ENCODE data around the gene NPHP1. TPM values are rescaled to one million over a fixed set of nuclear protein-coding genes. Genes with fewer than 3 reads are reported as not detected.
"Not testable (repeated sequence)": the region's sequence is repeated elsewhere in the genome, so short reads cannot be mapped to it uniquely, and the experiment has no call there.

The NPHP1 gene
- total RNA-seq, 1 experiment from 2014 or later: 3.1 TPM

DNA sequence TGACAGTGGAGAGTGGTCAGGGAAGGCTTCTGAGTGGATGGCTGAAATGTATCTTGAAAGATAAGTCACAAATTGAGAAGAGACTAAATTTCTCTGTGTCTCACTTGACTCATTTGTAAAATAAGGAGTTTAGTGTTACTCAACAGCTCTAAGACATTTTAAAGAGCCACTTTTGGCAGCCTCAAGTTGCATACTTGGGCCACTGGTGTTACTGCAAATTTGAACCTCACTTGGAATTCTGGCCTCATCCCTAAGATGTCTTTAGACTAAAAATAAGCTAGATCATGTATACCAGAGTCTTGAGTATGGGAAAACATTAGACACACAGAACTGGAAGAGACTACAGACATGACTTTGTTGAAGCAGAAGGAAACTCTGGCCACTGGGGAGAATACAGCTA, 12.0 kb upstream of the NPHP1 start:
- ChIA-PET CTCF (no interaction called here), POLR2A (no interaction called here)
- Mint-ChIP-seq H3K4me1 (ENCODE audit: insufficient read depth, unreplicated experiment) (no peaks in the 10 kb centered on the region), H3K9me3 (ENCODE audit: unreplicated experiment) (no peaks in the 10 kb centered on the region), H3K36me3 (ENCODE audit: insufficient read depth, unreplicated experiment) (peaks cover 7% of the 10 kb centered on the region), H3K4me3 (ENCODE audit: unreplicated experiment) (no peak overlapping the region), H3K27me3 (ENCODE audit: insufficient read depth, unreplicated experiment) (peaks cover 56% of the 10 kb centered on the region), H3K27ac (ENCODE audit: low read depth, unreplicated experiment) (no peak overlapping the region)
- intact Hi-C loops (cut with micrococcal nuclease): no loop called here
- BruUV-seq (replicated peaks): no TSS peak
- TF ChIP-seq, protein P1, sequence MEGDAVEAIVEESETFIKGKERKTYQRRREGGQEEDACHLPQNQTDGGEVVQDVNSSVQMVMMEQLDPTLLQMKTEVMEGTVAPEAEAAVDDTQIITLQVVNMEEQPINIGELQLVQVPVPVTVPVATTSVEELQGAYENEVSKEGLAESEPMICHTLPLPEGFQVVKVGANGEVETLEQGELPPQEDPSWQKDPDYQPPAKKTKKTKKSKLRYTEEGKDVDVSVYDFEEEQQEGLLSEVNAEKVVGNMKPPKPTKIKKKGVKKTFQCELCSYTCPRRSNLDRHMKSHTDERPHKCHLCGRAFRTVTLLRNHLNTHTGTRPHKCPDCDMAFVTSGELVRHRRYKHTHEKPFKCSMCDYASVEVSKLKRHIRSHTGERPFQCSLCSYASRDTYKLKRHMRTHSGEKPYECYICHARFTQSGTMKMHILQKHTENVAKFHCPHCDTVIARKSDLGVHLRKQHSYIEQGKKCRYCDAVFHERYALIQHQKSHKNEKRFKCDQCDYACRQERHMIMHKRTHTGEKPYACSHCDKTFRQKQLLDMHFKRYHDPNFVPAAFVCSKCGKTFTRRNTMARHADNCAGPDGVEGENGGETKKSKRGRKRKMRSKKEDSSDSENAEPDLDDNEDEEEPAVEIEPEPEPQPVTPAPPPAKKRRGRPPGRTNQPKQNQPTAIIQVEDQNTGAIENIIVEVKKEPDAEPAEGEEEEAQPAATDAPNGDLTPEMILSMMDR (IDR thresholded peaks at IDR 0.05; ENCODE audit: unreplicated experiment): no peak
- DNase-seq (ENCODE audit: unreplicated experiment): no peak

DNA sequence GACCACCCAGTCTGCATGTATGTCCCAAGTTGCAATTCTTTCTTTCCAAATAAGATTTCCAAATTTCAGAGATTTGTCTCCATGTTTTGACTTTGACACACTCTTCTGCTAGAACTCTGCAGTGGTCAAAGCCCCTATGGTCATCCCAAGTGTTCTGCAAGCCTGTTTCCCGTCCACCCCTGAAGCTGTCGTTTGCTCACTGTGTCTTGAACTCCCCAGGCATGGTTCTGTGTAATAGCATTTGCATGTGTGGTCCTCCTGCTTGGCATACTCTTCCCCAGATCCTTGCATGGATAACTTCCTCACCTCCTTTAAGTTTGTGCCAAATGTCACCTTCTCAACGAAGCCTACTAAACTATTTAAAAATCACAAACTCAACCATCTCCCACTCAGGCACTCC, 11.4 kb upstream of the NPHP1 start:
- no TSS peak for BruUV-seq (replicated peaks)
- TF ChIP-seq, protein P1 (IDR thresholded peaks at IDR 0.05; ENCODE audit: unreplicated experiment): no peak
- H3K27me3 Mint-ChIP-seq (ENCODE audit: insufficient read depth, unreplicated experiment): peaks cover 50% of the 10 kb centered on the region
- DNase-seq (ENCODE audit: unreplicated experiment): no peak
- H3K4me3 Mint-ChIP-seq (ENCODE audit: unreplicated experiment): no peak overlapping the region
- ChIA-PET CTCF (no interaction called here), POLR2A (no interaction called here)
- no peaks in the 10 kb centered on the region for H3K4me1 Mint-ChIP-seq (ENCODE audit: insufficient read depth, unreplicated experiment)
- peaks cover 7% of the 10 kb centered on the region for H3K36me3 Mint-ChIP-seq (ENCODE audit: insufficient read depth, unreplicated experiment)
- no peaks in the 10 kb centered on the region for H3K9me3 Mint-ChIP-seq (ENCODE audit: unreplicated experiment)
- intact Hi-C loops (cut with micrococcal nuclease): no loop called here
- H3K27ac Mint-ChIP-seq (ENCODE audit: low read depth, unreplicated experiment): no peak overlapping the region

DNA sequence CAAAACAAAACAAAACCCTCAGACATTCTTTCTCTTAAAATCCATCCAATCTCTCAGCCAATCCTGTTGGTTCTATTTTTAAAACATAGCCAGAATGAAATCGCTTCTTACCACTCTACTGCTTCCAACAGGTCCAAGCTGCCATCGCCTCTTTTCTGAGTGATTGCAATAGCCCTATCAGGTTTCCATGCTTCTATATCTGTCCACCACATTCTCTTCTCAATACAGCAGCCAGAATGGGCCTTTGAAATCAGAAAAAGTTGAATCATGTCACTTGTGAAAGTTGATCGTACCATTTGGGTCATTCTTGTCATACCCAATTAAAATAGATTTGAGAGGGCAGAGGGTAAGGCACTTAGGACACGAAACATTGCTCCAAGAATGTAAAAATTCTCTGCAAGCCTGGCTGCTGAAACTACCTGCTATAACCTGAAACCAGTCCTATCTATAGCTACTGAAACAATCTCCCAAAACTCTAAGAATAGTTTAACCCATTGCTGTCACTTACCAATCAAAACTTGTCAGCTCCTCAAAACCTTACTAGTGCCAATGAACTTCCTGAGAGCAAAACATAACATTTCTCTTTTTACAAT, 10.8 kb upstream of the NPHP1 start:
- DNase-seq (ENCODE audit: unreplicated experiment): no peak
- Mint-ChIP-seq H3K27ac (ENCODE audit: low read depth, unreplicated experiment) (no peak overlapping the region), H3K4me1 (ENCODE audit: insufficient read depth, unreplicated experiment) (no peaks in the 10 kb centered on the region), H3K27me3 (ENCODE audit: insufficient read depth, unreplicated experiment) (peaks cover 45% of the 10 kb centered on the region), H3K9me3 (ENCODE audit: unreplicated experiment) (no peaks in the 10 kb centered on the region), H3K4me3 (ENCODE audit: unreplicated experiment) (no peak overlapping the region), H3K36me3 (ENCODE audit: insufficient read depth, unreplicated experiment) (peaks cover 7% of the 10 kb centered on the region)
- TF ChIP-seq, protein P1 (IDR thresholded peaks at IDR 0.05; ENCODE audit: unreplicated experiment): no peak
- intact Hi-C loops (cut with micrococcal nuclease): no loop called here
- ChIA-PET CTCF (no interaction called here), POLR2A (no interaction called here)
- BruUV-seq (replicated peaks): no TSS peak

DNA sequence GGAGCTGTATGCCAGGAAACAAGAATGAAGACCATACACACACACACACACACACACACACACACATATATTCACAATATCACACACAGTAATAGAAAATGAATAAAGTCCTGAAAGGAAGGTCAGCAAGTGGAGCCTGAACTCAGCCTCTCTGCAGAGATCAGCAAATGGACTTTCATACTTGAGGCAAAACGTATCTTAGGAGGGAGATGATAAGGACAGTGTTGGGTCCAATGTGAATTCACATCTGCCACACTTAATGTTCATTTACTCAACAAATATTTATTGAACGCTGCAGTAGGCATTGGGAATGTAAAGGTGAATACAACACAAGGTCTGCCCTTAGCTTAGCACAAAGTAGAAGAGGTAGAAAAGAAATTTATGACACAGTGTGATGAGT, 10.3 kb upstream of the NPHP1 start:
- Mint-ChIP-seq H3K36me3 (ENCODE audit: insufficient read depth, unreplicated experiment) (peaks cover 7% of the 10 kb centered on the region), H3K27ac (ENCODE audit: low read depth, unreplicated experiment) (no peak overlapping the region), H3K4me1 (ENCODE audit: insufficient read depth, unreplicated experiment) (no peaks in the 10 kb centered on the region), H3K4me3 (ENCODE audit: unreplicated experiment) (no peak overlapping the region), H3K27me3 (ENCODE audit: insufficient read depth, unreplicated experiment) (peaks cover 45% of the 10 kb centered on the region), H3K9me3 (ENCODE audit: unreplicated experiment) (no peaks in the 10 kb centered on the region)
- ChIA-PET CTCF (no interaction called here), POLR2A (no interaction called here)
- DNase-seq (ENCODE audit: unreplicated experiment): no peak
- TF ChIP-seq, protein P1 (IDR thresholded peaks at IDR 0.05; ENCODE audit: unreplicated experiment): no peak
- BruUV-seq (replicated peaks): no TSS peak
- intact Hi-C loops (cut with micrococcal nuclease): no loop called here

DNA sequence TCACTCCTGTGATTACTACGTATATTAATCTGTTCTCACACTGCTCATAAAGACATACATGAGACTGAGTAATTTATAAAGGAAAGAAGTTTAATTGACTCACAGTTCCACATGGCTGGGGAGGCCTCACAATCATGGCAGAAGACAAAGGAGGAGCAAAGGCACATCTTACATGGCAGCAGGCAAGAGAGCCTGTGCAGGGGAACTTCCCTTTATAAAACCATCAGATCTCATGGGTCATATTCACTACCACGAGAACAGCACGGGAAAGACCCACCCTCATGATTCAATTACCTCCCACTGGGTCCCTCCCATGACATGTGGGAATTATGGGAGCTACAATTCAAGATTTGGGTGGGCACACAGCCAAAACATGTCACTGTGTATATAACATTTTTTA, 8.7 kb upstream of the NPHP1 start:
- DNase-seq (ENCODE audit: unreplicated experiment); H3K4me3 Mint-ChIP-seq (ENCODE audit: unreplicated experiment); CTCF ChIA-PET; H3K27ac Mint-ChIP-seq (ENCODE audit: low read depth, unreplicated experiment); intact Hi-C loops (cut with micrococcal nuclease); H3K9me3 Mint-ChIP-seq (ENCODE audit: unreplicated experiment); POLR2A ChIA-PET; H3K4me1 Mint-ChIP-seq (ENCODE audit: insufficient read depth, unreplicated experiment); BruUV-seq (replicated peaks): not testable (repeated sequence)
- peaks cover 35% of the 10 kb centered on the region for H3K27me3 Mint-ChIP-seq (ENCODE audit: insufficient read depth, unreplicated experiment)
- peaks cover 13% of the 10 kb centered on the region for H3K36me3 Mint-ChIP-seq (ENCODE audit: insufficient read depth, unreplicated experiment)

Measured in MCF 10A (cell line).